Measurements from ENCODE around the gene RASSF3.

DNA sequence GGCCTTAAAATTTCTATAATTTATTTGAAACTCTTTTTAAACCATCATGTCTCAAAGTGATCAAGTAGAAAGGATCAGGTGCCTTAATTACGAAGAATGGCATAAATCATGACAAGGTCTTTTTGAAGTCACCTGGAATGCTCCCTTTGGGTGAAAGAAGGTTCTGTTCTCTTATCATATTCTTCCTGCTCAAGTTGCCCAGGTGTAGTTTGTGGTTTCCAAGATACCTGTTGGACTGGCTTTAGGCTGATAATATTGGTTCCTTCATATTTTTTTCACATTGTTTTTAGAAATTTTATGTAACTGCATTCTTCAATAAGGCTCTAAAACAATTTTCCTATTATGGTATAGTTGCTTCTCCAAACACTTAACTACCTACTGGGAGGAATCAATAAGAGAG is 29.2 kb downstream of the RASSF3 start:
- TF ChIP-seq CTCF (conservative IDR thresholded peaks at IDR 0.05; ENCODE audit: low read depth, low read length) (no peak), EZH2 (IDR thresholded peaks at IDR 0.05; ENCODE audit: low read length, unreplicated experiment) (no peak), EZH2phosphoT487 (IDR thresholded peaks at IDR 0.05; ENCODE audit: borderline replicate concordance, low read length) (no peak)
